ENCODE measurements around the gene JAZF1.

DNA sequence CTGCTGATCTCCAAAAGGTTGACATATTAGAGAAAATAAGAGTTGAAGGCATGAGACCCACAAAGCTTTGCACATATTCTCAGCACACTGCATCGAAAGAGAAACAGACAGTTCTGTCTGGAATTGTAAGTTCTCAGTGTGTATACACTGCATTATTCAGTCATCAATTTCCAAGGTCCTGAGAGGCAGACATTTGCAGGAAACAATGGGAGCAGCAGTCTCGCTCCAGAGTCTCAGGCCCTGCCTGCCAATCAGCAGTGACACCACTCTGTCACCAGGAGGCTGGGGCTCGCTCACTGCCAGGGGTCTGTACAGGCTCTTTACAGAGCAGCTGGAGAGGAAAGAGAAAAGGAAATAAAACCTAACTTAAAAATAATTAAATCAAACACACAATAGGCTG is 36.3 kb downstream of the JAZF1 start:
- TF ChIP-seq, protein P1, sequence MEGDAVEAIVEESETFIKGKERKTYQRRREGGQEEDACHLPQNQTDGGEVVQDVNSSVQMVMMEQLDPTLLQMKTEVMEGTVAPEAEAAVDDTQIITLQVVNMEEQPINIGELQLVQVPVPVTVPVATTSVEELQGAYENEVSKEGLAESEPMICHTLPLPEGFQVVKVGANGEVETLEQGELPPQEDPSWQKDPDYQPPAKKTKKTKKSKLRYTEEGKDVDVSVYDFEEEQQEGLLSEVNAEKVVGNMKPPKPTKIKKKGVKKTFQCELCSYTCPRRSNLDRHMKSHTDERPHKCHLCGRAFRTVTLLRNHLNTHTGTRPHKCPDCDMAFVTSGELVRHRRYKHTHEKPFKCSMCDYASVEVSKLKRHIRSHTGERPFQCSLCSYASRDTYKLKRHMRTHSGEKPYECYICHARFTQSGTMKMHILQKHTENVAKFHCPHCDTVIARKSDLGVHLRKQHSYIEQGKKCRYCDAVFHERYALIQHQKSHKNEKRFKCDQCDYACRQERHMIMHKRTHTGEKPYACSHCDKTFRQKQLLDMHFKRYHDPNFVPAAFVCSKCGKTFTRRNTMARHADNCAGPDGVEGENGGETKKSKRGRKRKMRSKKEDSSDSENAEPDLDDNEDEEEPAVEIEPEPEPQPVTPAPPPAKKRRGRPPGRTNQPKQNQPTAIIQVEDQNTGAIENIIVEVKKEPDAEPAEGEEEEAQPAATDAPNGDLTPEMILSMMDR (conservative IDR thresholded peaks at IDR 0.05 in 1 of 2, IDR thresholded peaks at IDR 0.05 in 1 of 2; ENCODE audit: extremely low read depth in 1 of 2, insufficient read depth in 1 of 2, low read depth in 1 of 2, low read length in 2 of 2): no peak
- TF ChIP-seq EZH2 (IDR thresholded peaks at IDR 0.05; ENCODE audit: borderline replicate concordance, low read length): no peak

Measured in mammary epithelial cell (primary cell).